NCI-H2029 treated with DMSO at 0.1 percent for 48 hours (cell line): ENCODE results near the gene ANG.

ENCODE experiments used
- DNase-seq: peaks from one replicate; lab custom pipeline; 2025; lab: John Stamatoyannopoulos, UW

The ANG gene

DNA sequence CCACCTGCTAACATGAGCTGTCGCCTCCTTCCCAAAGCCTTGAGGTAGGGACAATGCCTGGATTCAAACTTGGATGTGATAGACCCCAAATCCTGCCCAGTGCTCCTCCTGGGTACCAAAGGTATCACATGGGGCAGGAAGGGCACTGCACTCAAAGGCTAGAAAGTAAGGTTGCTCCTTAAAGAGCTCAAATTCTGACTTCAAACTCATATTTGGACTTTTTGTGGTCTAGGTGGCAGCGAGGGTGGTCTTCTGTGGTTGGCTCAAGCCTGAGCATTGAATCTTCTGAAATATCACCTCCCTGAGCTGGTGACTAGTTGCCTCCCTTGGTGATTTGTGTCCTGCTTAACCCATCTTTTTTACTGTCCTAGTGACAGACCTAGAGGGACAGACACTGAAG is 12.5 kb upstream of the ANG start:
- no peak for DNase-seq

DNA sequence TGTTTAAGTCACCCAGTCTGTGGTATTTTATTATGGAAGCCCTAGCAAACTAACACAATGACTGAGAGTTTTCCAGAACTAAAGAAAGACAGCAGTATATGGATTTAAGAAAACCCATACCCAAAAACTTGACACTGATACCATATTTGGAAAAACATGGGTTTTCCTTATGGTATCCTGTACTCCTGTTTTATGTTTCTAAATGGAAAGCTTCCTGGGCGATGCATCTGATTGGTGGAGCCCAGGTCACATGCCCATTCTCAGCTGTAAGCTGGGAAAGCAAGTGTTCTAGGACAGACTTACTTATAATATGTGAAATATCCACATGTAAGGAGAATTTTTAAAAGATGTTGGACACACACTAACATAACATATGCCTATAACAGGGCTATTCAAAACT is 8.7 kb upstream of the ANG start:
- DNase-seq, result no peak

DNA sequence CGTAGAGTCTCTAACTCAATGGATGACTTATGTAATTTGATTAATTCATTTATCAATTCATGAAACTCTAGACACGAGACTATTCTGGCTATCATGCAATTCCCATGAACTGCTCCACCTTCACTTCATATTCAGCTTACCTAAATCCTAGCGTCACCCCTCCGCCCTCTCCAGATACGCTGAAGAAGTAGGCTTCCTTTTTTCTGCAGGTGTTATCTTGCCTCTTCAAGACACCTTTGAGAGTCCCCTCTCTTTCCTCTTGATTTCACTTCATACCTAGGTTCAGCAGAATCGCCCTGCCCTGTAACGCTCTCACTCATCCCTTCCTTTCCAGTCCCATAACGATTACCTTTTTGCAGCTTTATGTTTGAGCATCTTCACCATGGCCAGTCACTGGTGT is 8.2 kb upstream of the ANG start:
- DNase-seq, result no peak

DNA sequence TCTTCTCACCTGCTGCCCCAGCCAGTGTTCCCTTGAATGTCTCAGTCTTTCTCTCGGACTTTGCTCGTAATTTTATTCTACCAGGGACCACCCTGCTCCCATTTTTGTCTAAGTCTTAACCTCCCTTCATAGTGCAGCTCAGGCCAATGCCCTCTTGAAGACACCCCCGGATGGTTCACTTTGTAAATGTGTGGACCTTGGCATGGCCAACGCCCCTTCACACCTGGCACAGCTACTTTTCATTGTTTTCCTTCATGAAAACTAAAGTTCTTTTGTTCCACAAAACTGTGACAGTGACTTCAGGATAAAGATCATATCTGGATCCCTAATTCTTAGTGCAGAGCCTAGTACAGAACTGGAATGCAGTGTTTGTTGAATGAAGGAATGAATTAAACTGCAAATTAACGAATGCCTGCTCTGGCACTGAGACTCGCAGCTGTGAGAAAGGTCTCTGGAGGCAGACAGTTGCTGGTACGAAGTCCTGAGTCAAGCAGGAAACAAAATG is 7.7 kb upstream of the ANG start:
- no peak for DNase-seq

DNA sequence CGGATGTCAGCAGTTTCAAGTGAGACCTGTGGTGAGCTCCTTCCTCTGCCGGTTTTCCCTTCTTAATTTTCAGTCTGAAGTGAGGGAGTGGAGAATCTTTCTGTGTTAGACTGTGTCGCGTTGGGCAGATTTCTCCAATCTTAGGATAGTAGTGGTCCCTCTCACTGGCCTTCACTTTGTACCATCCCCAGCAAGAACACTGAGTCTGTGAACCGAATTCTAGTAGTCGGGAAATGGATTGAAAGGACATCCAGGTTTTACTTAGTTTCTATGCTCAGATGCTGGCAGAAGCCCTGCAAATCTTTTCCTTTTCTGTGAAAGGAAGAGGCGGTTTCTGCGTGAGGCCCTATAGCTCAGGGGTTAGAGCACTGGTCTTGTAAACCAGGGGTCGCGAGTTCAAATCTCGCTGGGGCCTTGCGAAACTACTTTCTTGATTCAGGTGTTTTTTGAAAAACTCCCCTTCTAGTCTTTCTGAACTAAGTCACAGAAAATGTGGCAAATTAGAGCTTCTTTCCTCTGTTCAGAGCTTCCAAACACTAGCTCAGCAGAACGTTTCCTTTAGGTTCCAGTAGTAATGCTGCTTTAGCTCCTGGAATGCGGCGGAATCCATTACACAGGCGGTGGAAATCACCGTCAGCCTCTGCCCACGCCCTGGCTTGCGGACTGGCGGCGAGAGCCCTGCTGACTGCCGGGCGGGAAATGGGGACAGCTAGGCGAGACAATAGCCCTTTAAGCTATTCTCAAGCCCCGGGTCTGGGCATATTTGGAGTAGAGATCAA is 7.0 kb upstream of the ANG start:
- peak; percentile 67 for DNase-seq

DNA sequence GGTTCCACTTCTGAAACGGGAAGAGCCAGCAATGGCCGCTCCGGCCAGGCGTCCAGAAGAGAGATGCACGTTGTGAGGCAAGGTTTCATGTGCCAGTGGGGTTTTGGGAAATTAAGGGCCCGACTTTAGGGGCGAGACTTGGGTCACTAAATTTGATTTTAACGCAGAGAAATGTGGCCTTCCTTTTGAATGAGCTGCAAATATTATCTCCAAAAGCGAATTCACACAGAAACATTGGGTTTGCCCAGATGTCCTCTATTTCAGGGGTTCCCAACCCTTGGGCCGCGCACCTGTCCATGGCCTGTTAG is 6.5 kb upstream of the ANG start:
- no peak for DNase-seq

DNA sequence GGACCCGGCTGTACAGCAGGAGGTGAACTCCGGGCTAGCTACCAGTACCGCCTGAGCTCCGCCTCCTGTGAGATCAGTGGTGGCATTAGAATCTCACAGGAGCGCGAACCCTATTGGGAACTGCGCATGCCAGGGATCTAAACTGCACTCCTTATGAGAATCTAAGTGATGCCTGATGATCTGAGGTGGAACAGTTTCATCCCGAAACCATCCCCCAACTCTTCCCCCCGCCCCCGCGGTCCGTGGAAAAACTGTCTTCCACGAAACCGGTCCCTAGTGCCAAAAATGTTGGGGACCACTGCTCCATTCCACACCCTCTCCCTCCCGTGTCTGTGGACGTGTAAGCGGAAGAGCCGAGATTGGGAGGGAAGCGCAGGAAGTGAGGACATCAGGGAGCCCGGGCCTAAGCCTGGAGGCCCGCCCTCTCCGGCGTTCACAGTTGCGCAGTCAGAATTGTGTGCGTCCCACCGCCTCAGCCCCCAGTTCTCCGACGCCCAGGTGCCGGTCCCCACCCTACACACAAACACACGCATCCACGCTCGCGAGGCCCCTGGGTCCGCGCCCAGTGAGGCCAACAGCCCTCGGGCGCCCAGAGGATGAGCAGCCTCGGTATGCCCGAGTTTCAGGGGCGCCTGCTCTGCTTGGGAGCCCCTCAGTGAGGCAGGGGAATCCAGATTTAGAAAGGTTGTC is 6.0 kb upstream of the ANG start:
- DNase-seq, result peak; percentile 77

DNA sequence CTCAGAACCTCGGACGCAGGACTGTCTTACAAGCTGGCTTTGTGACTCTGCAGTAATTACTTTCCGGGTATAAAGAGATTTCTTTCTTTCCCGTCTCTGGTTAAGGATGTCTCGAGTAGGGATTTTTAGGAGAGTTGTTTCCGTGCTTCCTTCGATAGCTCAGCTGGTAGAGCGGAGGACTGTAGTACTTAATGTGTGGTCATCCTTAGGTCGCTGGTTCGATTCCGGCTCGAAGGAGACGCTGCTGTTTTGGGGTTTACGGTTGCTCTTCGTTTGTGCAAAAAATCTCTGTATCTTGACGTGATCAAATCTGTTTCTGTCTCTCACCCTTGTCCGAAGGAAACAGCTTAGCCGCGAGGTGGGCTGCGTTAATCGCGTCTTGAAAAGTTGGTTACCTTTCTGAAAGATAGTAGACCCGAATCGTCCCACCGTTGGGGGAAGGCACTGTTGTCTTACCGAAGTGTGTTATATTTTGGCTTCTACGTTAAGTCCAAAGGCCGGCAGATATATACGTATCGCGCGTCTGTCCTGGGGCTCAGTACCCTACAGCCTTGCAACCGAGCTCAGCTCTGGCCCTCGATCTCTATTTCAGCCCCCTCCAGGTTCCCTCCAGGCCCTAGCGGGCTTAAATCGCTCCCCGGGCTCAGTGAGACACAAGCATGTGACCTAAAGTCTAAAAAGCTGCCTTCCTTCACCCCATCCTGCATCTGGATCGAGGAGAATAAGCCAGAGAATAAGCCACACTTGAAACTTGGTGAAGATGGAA is 5.3 kb upstream of the ANG start:
- DNase-seq, result peak; percentile 57

DNA sequence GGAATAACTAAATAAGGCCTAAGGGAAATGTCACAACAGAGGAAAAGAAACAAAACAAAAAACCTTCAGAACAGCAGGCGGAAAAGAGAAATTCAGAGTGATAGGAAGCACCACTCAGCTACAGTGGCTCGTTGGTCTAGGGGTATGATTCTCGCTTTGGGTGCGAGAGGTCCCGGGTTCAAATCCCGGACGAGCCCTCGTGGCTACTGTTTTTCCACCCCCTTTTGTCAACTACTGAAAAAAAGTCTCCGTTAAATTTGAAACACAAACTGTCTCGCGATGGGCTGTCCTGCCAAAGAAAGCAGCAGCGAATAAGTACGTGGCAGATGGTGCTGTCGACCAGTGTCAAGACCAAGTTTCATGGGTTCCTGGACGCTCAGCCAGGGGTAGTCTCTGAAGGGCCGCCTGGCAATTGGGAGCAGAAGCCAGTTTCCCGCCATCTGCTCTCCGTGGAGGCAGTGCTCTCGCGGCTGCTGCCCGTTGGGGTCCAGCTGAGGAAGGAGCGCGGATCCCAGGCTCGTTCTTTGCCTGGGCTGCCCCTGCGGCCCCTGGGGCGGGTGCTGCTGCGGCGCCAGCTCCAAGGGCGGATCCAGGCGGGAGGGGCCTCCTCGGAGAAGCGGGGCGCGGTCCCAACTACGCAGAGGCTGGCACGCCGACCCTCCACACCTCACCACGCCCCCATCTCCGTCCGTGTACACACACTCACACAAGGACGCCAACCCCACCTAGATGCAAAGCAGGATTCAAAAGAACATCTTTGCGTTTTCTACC is 4.5 kb upstream of the ANG start, which contains the start of gene RNASE4:
Gene RNASE4 (plus strand): TSS at position 670 of the 771 bp plus-strand sequence. CDS start 14,812 bp downstream, outside the sequence.
- peak; percentile 32 for DNase-seq

DNA sequence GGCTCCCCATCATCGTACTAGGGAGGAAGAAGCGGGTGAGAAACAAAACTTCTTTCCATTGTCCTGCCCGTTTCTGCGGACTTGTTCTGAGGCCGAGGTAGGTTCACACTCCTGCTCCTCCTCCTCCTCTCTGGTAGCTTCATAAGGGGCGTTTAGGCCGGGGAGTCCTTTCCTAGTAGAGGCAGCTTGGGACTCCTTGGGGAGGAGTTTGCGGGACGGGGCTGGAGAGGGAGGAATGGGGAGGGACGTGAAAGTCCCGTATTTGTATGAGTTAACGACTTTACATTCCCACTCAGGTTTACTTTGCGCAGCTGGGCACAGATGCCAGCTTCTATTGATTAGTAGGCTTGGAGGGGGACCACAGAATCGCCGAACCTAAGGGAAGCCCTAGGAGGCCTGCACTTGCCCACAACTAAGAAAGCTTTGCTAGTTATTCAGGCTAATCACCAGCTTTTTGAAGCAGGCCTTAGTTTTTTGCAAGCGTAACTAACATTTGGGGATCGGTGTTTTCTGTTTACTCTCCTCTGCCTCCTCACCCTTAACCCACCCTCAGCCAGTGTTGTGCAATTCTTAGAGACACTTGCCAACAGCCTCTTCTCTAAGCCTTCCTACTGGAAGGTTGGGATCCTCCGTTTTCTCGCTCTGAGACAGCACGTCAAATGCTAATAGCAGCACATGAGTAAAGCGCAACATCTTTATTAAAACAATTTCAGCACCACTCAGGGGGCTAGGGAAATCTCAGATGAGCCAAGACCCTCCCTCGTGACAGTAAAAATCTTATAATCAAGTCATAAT is 3.7 kb upstream of the ANG start:
- DNase-seq, result no peak

DNA sequence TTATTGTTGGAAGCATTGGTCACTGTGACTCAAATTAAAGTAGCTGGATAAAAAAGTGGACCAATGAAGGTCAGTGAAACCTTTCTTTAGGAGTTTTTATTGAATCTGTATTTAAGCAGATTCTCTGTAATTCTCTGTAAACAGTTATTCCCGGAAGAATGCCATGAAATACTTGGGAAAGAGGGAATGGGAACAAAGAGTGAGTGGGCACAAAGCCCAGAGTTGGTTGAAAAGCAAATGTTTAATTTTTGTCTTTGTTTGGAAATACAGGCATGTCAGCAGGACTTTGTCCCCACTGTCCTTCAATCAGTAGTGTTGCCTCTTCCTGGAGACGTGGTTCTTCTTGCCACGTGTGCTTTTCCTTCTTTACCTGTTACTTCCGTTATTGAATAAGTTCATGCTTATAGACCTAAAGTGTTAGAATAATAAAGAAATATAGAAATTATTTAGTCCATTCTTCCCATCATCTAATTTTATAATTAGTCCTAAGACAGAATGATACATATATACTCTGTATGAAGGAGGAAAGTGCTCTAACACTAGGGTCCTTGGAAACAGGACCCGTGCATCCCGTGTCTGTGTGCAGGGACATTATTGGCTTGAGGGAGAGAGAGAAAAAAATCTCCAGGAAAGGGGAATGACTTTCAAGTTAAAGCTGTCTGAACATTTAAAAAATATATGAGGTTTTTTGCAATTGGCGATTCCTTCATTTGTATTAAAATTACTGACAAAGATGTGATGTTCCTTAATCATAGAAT is 2.0 kb upstream of the ANG start:
- DNase-seq, result no peak

DNA sequence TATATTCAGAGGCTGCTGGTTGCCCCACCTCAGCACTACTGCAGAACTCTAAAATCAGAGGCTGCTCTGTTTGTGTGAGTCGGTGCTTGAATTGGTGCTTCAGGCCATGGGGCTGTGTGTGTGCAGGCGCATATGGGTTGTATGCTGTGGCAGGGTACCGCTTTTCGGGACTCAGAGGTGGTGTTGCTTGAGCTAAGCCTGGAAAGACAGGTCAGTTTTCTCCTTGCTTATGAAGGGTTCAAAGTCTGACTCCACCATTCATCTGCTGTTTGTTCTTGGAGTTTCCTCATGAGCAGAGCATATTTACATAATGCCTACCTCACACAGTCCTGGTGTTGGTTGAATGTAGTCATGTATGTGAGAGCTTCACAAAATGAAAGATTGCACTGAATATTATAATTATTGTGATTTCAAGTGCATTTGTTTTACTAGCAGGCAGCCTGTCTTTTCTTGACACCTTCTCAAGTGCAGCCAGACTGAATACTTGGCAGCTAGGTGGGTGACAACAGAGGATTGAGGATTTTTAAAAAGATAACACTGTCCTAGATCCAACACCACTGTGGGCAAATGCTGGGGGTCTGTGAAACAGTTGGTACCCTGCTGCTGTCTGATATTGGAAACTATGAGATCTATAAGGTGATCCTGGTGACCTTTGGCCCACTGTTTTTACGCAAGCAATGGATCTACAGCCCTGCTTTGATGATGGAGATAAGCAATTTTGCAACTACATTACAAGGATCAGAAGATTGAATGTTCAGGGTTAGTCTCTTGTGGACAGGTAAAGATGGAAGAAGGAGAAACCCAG is 1.0 kb upstream of the ANG start:
- DNase-seq, result no peak

DNA sequence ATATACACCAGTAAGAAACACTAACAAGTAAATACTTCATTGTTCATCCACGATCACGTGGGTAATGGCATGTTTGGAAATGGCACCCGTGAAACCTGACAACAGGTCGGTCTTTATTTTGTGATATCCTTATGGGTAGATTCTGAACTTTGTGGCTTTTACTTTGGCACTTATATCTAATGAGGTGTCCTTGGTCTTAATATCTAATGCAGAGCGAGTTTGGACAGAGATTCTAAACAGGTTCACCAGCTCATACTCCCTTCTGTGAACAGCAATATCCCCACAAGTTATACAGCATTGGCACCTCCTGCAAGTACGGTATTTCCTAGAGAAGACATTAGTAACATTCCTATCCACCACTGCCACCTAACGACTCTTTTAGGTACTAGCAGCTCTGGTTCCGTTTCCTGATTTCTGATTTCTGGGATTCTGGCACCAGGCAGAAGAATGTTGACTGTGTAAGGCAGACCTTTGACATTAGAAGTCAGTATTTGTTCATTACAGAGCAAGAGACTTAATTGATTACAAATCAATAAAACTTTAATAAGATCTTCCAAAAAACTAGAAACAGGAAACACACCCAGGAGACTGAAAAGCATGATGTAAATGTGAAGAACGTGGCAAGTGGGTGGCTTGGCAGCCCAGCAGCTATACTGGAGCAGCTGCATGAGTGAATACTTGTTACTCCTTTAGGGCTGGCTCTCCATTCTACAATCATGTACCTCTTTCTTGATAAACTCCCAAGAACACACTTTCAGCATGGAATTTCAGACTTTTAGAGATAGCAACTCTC is 2.5 kb downstream of the ANG start:
- peak; percentile 81 for DNase-seq

DNA sequence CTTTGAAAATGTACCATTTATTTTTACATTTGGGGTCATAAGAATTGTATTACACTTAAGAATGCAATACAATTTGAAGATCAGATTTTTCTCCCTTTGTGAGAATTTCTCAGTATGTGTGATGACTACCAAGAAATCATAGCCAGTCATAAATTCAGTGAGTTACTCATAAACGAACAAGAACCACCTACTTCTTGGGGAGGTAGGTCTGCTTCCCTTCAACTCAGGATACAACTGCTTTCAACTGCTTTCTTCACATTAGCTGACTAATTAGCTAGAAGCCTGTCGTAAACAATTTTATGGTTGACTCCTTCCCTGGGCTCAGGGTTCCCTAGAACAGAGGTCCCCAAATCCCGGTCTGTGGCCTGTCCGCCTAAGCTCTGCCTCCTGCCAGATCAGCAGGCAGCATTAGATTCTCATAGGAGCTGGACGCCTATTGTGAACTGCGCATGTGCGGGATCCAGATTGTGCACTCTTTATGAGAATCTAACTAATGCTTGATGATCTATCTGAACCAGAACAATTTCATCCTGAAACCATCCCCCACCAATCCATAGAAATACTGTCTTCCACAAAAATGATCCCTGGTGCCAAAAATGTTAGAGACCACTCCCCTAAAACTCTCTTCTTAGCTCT is 3.7 kb downstream of the ANG start:
- no peak for DNase-seq

DNA sequence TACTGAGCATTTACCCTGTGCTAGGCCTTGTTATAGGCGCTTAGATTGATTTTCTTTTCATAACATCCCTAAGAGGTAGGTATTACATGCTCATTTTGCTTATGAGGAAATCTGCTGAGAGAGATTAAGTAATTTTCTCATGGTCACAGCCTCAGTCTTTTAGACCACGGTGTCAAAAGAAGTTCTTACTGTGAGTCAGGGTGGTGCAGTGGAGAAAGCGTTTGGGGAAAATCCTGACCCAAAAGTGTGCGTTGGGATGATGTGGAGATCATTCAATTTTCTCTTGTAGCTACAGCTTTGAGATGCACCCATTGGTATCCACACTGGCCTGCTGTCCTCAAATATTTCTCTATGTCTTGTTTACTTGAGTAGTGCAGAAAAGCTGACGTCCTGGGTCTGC is 8.2 kb downstream of the ANG start:
- no peak for DNase-seq

DNA sequence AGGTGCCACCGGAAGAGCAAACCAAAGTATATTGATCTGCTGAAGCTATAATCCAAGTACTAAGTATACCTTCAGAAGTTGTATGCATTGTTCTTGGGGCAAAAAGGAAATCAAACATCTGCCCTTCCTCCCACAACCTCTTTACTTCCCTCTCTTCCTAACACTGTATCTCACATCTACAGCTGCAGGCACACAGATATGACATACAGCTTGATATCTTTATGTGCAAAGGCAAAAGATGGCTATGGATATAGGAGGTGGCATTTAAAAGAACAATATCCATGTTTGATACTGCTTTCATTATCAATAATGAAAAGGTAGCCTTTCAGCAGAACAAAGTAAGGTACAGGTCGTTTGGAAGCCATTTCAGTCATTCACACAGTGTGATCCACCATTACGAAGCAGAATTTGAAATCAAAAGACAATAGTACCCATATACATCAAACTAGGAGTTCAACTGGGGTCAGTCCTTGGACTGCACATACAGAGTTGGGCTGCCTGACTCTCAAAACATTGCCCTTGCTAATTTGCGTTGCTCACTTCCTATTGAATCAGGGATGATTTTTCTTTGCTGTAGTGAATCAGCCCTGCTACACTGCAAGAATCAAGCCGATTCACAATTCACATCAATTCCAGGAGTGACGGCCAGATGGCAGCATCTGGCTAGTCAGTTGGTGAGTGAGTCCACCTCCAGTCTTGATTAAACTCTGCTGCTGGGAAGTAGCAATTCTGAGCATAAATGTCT is 8.9 kb downstream of the ANG start:
- DNase-seq, result no peak

DNA sequence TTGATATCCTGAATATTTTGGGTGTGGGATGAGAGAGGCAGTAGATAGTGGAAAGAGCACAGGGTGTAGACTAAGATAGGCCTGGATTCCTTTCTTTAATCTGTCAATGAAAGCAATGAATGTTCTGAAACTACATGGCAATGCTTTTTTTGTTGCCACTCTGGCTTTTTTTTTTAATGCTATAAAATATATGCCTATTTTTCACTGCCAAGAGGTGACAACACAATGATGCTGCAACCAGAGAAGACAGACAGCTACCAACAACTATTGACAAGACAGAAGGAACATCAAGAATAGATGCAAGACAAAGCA is 9.4 kb downstream of the ANG start:
- no peak for DNase-seq

DNA sequence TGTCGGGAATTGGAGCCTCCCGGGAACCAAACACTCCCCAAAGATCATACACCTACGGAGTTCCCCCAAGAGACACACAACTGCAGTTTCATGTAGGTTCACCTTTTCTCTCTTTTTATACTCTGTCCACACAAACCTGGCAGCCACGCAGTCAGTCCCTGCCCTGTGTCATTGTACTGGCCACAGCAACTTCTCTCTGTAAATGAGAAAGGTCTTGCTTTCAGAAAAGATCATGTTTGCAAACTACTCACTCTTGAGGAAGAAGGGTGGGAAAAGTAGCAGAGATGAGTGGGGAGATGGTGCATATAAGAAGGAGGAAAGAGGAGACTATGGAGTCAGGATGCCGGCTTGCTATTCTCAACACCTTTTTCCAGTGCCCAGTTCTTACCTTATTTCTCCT is 10.4 kb downstream of the ANG start:
- no peak for DNase-seq
